NOMO-1 treated with DMSO at 0.1 percent for 48 hours (cell line): ENCODE results near the gene PCSK5.
"Not testable (repeated sequence)": the region's sequence is repeated elsewhere in the genome, so short reads cannot be mapped to it uniquely, and the experiment has no call there.

ENCODE experiments used
- DNase-seq: peaks from one replicate; lab custom pipeline; 2025; ENCODE audit not compliant: unreplicated experiment; lab: John Stamatoyannopoulos, UW

PCSK5 gene

DNA sequence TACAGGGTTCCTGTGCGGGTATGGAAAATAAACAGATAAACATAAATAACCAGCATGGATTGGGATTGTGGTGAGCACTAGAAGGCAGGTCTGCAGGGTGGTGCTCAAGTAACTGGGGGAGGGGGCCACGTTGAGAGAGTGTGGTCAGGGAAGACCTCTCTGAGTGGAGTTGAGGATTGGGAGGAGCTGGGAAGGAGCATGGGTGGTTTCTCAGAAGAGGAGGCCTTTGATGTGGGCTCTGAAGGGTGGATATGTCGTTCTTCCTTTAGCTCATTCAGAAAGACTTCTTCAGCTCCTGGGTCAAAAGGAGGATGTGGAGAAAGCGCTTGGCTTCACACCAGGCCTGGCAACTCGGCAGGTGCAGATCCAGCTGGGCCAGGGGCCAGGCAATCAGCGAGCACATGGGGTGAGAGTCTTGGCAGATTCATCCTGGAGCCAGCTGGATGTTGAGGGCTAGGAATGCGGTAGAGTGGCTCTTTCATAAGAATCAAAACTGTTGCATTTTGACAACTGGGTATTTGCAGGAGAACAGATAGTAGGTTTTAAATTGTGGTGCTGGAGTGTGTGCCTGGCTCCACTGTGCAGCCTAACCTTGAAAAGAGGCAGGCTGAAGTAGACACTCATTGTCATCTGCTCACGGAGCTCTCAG, 71.7 kb downstream of the PCSK5 start:
- DNase-seq, result no peak

DNA sequence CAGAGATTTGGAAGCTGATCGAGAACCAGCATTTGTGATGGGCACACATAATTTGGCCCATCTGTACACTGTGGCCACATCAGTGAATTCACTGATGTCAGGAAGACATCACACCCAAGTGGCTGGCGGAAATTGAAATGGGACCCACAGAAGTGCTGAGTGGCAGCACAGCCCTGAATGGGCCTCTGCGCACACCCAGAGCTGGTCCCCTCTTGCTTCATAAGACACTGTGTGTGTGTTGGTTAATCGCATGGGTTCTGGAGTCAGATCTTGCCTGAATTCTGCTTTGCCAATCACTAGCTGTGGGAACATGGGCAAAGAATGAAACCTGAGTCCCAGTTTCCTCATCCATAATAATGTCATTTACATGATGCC, 72.2 kb downstream of the PCSK5 start:
- no peak for DNase-seq

DNA sequence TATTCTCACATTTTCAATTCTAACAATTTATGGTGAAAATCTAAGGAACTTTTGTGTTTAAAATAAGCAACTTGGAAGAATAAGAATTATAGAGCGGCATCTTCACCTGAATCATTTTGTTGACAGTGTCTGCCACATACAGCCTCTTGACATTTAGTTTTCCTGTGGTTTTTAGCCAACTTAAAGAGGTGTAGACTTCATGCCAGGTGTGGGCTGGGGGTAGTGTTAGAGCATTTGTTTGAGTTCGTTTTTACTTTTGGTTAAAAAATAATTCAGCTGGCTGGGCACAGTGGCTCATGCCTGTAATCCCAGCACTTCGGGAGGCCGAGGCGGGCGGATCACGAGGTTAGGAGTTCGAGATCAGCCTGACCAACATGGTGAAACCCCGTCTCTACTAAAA, 72.8 kb downstream of the PCSK5 start:
- not testable (repeated sequence) for DNase-seq

GRCh38 chr9:75964427-75964826, 74.0 kb downstream of the PCSK5 start:
- no peak for DNase-seq

- no peak for DNase-seq
Measured at GRCh38 chr9:75965231-75965630, 74.8 kb downstream of the PCSK5 start.

DNA sequence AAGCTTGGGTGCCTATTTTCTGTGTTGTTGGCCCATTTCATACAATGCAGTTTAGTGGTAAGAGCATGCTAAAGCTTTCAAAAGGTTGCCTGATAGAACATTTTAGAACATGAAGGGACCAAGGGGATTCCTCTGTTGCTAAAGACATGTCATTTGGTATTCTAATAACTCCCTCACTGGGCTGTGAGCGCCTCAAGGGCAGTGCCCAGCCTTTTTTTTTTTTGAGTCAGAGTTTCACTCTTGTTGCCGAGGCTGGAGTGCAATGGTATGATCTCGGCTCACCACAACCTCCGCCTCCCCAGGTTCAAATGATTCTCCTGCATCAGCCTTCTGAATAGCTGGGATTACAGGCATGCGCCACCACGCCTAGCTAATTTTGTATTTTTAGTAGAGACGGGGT, 77.1 kb downstream of the PCSK5 start:
- no peak for DNase-seq

- DNase-seq, result no peak
Measured at GRCh38 chr9:75974016-75974766, 83.7 kb downstream of the PCSK5 start.

GRCh38 chr9:75975071-75975470, 84.6 kb downstream of the PCSK5 start:
- DNase-seq, result no peak

DNA sequence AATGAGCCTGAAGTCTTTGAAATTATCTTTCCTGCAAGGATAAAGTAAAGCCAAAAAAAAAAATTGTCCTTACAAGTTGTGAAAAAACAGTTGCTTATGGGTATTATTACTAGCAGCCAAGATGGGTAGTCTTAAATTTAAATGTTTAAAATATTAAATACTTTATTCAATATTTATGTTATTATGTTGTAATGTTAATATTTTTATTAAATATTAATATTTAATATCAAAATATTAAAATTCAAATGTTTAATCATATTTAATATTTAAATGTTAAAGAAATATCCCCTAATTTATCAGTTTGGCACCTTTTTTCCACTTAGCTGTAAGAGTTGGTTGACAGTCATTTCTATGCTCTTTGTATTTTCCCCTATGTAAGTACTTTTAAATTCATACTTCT, 86.1 kb downstream of the PCSK5 start:
- DNase-seq, result no peak

GRCh38 chr9:75979362-75979761, 88.9 kb downstream of the PCSK5 start:
- DNase-seq, result no peak

DNA sequence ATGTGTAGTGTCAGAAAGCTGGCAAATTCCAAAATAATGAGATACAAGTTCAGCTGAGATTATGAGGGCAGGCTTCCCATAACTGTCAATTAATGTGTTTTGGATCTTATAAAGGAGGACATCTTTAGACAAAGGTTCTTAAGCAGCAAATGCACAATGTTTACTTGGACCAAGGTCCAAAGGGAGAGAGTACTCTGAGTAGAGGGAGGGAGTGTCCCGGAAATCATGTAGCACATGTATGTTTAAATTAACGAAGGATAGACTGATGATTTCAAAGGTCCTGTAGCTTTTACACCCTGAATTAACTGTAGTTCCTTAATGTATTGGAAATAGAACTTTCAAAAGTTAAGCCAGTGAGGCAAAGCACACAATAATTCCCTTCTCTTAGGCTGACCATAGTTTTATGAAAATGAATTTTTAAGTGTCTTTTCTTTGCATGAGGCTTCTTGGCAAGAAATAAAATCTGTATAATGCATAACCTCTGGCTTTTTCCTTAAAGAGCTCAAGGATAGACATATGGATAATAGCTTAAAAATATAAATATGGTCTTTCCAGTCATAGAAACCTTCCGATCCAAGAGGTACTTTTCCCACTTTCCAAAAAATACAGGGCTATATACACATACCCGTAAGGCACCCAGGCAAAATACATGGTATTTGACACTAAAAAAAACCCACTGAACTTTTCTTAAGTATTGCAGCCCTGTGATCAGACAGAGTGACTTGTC, 93.0 kb downstream of the PCSK5 start:
- no peak for DNase-seq

DNA sequence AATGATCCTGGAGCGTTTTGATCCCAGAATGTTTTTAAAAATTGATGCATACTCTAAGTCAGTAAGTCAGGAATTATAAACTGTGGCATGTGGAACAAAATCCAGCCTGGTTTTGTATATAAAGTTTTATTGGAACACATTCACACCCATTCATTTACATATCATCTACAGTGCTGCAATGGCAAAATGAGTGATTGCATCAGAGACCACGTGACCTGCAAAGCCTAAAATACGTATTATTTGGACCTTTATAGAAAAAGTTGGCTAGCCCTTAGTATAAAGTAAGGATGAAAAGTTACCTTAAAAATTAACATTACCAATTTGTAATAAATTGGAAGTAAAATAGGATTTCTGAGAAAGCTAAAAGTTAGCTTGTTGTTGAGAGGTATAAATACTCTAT, 95.0 kb downstream of the PCSK5 start:
- DNase-seq, result no peak

GRCh38 chr9:75988663-75989062, 98.2 kb downstream of the PCSK5 start:
- no peak for DNase-seq

DNA sequence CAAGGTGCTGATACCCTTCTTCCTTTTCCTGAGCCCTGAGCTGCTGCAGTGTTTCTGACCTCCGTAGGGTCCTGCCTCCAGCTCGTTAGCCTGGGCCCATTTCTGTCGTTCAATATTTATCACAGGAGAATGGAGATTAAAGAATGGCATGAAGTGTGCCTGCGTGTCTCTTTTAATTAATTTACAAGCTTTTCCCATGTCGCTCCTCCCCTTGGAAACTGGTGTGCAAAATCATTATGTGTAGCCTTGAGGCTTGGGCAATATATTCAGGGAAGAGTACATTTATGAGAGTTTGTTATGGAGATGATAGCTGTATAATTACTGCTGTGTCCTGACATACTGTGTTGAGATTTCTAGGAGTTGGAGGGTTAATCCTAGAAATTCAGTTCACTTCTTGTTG, 99.7 kb downstream of the PCSK5 start:
- no peak for DNase-seq

- no peak for DNase-seq
Measured at GRCh38 chr9:75990576-75991304, 100.3 kb downstream of the PCSK5 start.

DNA sequence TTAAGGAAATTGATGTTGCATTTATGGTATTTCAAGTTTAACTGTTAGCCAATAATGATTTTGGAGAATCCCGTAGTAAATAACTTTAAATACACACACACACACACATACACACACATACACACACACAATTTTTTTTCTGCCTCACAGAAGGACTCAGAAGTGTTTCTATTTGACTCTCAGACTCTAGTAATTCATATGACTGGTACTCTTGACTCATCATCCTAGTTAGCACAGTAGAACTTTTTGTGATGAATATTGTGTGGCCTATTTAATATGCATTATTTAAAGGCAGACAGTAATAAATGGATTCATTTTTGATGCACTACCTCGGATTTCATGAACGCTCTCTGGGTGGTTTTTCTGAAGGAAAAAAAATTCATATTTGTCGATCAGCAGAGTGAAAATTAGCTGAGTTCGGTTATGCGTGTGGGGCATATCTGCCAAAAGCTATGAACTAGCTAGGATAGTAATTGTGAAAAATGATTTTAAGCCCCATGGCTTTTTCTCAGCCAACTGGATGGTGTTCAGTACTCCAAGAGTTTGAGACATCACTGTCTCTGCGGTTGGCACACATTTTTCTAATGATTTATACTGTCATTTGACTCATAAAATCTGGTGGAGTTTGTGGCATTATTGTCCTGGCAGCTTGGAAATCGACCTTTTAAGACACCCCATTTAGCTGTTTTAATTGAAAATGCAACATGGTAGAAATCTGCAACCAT, 102.2 kb downstream of the PCSK5 start:
- no peak for DNase-seq

GRCh38 chr9:75993434-75993833, 103.0 kb downstream of the PCSK5 start:
- no peak for DNase-seq

DNA sequence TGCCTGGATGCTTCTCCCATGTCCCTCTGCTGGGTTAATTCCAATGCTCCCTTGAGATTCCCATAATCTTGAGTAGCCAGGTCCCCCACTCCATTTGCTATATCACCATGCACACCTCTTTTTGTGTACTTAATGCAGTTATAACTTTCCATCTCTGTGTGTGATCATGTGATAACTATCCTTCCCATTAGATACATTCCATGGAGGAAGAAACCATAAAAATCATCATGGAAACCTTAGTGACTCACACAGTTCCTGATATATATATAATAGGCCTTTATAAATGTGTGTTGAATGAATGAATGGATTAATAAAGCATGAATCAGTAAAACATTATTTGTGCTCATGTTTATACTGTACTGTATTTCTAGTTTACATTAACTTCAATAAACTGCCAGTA, 104.6 kb downstream of the PCSK5 start:
- DNase-seq, result no peak

GRCh38 chr9:75996726-75997125, 106.3 kb downstream of the PCSK5 start:
- no peak for DNase-seq

- no peak for DNase-seq
Measured at GRCh38 chr9:75997206-75997605, 106.7 kb downstream of the PCSK5 start.
